Measurements from ENCODE around the gene ATP11A.
"Not testable (repeated sequence)": the region's sequence is repeated elsewhere in the genome, so short reads cannot be mapped to it uniquely, and the experiment has no call there.

ATP11A gene

GRCh38 chr13:112671359-112671758 lies 18.5 kb upstream of the ATP11A start:
- DNase-seq, result no peak

- no peak for DNase-seq
These were observed 17.1 kb upstream of the ATP11A start for GRCh38 chr13:112672651-112673284.

GRCh38 chr13:112674412-112675365 lies 15.1 kb upstream of the ATP11A start:
- DNase-seq, result no peak

GRCh38 chr13:112675366-112675756 lies 14.5 kb upstream of the ATP11A start:
- DNase-seq, result no peak

GRCh38 chr13:112677421-112677962 lies 12.3 kb upstream of the ATP11A start:
- not testable (repeated sequence) for DNase-seq

GRCh38 chr13:112679381-112679780 lies 10.5 kb upstream of the ATP11A start:
- no peak for DNase-seq

GRCh38 chr13:112679932-112680677 lies 9.7 kb upstream of the ATP11A start:
- DNase-seq, result no peak

GRCh38 chr13:112680741-112681360 lies 9.0 kb upstream of the ATP11A start:
- DNase-seq, result no peak

- no peak for DNase-seq
These were observed 6.3 kb upstream of the ATP11A start for GRCh38 chr13:112683581-112683980.

GRCh38 chr13:112684071-112684845 lies 5.6 kb upstream of the ATP11A start:
- no peak for DNase-seq

- DNase-seq, result not testable (repeated sequence)
These were observed 4.5 kb upstream of the ATP11A start for GRCh38 chr13:112685189-112685805.

GRCh38 chr13:112685896-112686295 lies 3.9 kb upstream of the ATP11A start:
- no peak for DNase-seq

GRCh38 chr13:112686364-112686763 lies 3.5 kb upstream of the ATP11A start:
- no peak for DNase-seq

GRCh38 chr13:112686987-112687386 lies 2.9 kb upstream of the ATP11A start:
- no peak for DNase-seq

GRCh38 chr13:112687836-112688559 lies 1.8 kb upstream of the ATP11A start:
- DNase-seq, result no peak

- DNase-seq, result peak; percentile 41
These were observed 1.1 kb upstream of the ATP11A start for GRCh38 chr13:112688560-112689302.

GRCh38 chr13:112690283-112690929 lies 568 bp downstream of the ATP11A start:
- peak; percentile 11 for DNase-seq

- DNase-seq, result no peak
These were observed 2.3 kb downstream of the ATP11A start for GRCh38 chr13:112692104-112692503.

- no peak for DNase-seq
These were observed 2.7 kb downstream of the ATP11A start for GRCh38 chr13:112692586-112692985.

Measured in activated CD4-positive, alpha-beta T cell treated with anti-CD3 and anti-CD28 coated beads, Interleukin-2, amount 50 U/mL, for 1 hour (primary cell).